ENCODE results near the gene AGBL4. TPM values are rescaled to one million over a fixed set of nuclear protein-coding genes. Genes with fewer than 3 reads are reported as not detected.
A peak's percentile ranks its signal among the peaks of the same experiment; 100 is the strongest.
"Not testable (repeated sequence)": the region's sequence is repeated elsewhere in the genome, so short reads cannot be mapped to it uniquely, and the experiment has no call there.

The AGBL4 gene
- polyA plus RNA-seq, 4 donors = 0.99 to 1.5 (median 1.0) TPM

GRCh38 chr1:49052102-49052501 lies 971.7 kb downstream of the AGBL4 start:
- DNase-seq (ENCODE audit: low read depth in 4 of 4, low spot score in 2 of 4) = no peak

DNA sequence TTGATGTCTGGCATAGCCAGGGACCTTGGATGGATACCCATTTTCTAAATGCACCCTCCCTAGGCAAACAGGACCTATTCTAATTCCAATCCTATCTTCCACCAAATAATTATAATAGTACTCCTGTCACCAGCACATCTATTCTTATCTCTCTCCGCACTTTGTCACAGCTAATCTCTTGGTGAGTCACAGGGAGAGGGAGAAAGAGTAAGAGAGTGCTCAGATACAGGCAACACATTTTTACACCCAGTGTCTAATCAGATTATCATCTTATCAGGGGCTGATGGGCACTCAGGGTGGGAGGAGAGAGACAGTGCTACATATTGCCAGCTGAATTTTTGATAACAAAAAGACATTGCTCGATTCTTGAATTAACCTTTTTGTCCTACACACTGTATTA lies 972.1 kb downstream of the AGBL4 start:
- DNase-seq (ENCODE audit: low read depth in 4 of 4, low spot score in 2 of 4) = no peak

DNA sequence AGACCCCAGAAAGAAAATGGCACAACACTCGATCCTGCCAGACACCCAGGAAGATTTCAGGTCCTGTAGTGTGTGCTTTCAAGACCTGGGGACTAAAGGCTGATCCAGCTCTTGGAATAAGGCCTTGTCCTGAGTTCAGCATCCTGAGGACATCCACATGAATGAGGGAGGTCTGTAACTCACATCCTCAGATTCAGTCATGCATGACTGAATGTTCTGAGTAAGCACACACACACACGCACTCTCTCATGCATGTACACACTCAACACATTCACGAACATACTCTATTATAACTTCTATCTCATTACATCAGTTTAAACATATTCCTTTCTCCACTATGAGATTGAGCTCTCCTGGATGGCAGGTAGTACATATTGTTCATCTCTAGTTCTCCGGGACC lies 973.7 kb downstream of the AGBL4 start:
- DNase-seq (ENCODE audit: low read depth in 4 of 4, low spot score in 2 of 4) = no peak

GRCh38 chr1:49048188-49048587 lies 975.6 kb downstream of the AGBL4 start:
- no peak for DNase-seq (ENCODE audit: low read depth in 4 of 4, low spot score in 2 of 4)

- DNase-seq (ENCODE audit: low read depth in 4 of 4, low spot score in 2 of 4) = no peak
Observed at GRCh38 chr1:49046305-49046704, 977.4 kb downstream of the AGBL4 start.

DNA sequence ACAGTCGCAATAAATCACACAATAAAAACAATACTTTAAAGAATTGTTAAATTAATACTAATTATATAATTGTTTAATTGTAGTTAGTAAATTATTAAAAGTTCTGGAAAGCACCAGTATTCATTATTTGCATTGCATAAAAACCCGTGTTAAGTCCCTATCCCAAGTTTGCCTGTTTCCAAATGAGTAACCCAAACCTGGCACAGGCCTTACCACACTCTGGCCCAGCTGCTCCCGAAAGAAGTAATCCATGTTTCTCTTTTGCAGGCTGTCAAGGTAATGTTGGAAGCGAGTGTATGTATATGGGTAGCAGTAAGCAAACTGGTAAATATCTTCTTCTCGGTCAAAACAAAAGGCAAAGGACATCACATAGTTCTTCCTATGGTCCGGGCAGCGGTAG lies 978.4 kb downstream of the AGBL4 start:
- no peak for DNase-seq (ENCODE audit: low read depth in 4 of 4, low spot score in 2 of 4)

GRCh38 chr1:49036700-49037099 lies 987.1 kb downstream of the AGBL4 start:
- DNase-seq (ENCODE audit: low read depth in 4 of 4, low spot score in 2 of 4) = no peak

DNA sequence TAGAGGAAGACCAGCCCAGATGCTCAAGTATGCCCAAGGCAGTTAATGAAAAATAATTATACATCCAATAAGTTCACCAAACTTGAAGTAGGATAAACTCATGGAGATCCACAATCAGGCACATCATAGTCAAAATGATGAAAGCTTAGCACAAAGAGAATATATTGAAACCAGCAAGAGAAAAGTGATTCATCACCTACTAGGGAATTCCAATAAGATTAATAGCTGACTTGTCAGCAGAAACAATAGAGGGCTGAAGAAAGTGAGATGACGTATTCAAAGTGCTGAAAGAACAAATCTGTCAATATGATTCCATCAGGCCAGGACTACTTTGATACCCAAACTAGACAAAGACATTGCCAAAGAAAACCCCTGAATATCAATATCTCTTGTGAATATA lies 995.4 kb downstream of the AGBL4 start:
- DNase-seq (ENCODE audit: low read depth in 4 of 4, low spot score in 2 of 4) = no peak

DNA sequence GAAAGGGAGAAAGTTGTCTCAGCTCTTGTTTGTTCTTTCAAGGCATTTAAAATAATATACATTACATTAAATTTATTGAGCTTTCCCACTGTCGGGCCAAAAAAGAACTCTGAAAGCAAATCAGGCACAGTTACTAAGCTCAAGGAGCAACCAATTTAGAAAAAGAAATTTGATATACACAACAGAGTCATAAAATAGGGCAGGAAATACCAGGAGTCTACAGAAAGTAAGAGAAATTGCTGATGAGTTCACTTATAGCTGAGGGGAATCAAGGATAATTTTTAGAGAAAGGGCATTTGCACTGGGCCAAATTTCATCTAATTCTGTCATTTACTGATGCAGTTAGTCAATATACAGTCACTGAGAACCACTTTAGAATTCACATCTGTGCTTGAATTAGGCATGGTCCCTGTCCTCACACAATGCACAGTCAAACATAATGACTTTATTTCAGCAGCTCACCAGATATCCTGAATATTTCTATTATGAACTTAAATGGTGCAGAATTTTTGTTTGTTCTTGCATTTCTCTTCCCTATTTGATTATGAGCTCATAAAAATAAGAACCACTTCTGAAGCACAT lies 997.4 kb downstream of the AGBL4 start:
- peak in 1 of 4 donors; percentile 10 for DNase-seq (ENCODE audit: low read depth in 4 of 4, low spot score in 2 of 4)

GRCh38 chr1:49016030-49016977 lies 1007.5 kb downstream of the AGBL4 start:
- DNase-seq (ENCODE audit: low read depth in 4 of 4, low spot score in 2 of 4) = no peak

- no peak for DNase-seq (ENCODE audit: low read depth in 4 of 4, low spot score in 2 of 4)
Observed at GRCh38 chr1:49013079-49013478, 1010.7 kb downstream of the AGBL4 start.

GRCh38 chr1:49002981-49003380 lies 1020.8 kb downstream of the AGBL4 start:
- not testable (repeated sequence) for DNase-seq (ENCODE audit: low read depth in 4 of 4, low spot score in 2 of 4)

DNA sequence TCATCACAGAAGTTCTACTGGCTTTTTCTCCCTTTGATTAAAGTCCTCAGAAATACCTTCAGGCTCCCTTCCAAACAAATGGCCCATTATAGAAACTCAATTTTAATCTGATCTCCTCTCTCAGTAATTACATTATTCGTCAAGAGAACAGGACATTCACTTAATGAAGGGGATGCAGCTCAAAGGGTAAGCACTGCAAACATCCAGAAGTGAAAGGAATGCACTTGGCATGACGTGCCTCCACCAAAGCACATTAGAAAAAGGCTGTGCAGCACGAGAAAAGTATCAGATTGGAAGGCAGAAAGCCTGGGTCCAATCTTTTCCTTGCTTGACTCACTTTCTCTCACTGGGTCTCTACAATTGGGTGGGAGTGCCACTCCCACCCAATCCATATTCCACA lies 1024.4 kb downstream of the AGBL4 start:
- DNase-seq (ENCODE audit: low read depth in 4 of 4, low spot score in 2 of 4) = no peak

GRCh38 chr1:48996311-48996710 lies 1027.4 kb downstream of the AGBL4 start:
- no peak for DNase-seq (ENCODE audit: low read depth in 4 of 4, low spot score in 2 of 4)

DNA sequence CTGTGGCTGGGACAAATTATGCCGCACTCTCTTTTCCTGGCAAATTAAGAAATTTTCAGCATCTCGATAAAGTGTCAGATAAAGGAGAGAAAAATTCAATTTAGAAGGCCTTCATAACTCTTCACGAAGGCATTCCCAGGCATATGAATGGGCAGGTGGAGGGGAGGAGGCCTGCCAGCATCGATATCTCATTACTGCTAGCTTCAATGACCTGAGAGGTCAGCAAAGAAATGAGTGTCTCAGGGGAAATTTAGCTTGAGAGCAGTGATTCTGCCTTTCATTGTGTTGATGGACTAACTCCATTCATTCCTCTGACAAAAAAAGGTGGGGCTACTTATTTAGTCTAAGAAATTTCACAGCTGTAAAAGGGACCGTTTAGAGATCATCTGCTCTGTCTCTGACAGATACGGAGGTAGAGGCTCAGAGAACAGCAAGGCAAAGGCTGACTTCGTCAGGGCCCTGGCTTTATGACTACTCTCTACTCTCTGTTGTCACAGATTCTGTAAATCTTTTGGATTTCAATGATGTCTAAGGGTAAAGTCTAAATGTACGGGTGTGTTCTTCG lies 1035.0 kb downstream of the AGBL4 start:
- no peak for DNase-seq (ENCODE audit: low read depth in 4 of 4, low spot score in 2 of 4)

DNA sequence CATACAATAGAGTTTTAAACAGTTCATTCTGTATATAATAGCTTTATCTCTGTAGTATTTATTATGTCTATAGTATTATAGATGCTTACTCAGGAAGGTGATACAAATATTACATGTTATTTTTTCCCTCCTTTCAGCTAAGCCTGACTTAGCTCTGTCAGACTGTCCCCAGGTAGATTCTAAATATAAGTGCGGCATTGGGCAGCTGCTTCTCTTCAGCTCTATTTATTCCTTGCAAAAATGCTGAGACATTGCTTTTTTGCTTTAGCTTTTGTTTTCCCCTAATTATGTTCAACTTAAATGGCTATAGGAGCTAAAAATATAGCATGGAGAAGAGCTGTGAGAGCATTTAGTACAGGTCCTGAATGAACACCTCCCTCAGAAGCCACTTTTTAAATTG lies 1043.8 kb downstream of the AGBL4 start:
- DNase-seq (ENCODE audit: low read depth in 4 of 4, low spot score in 2 of 4) = no peak

- DNase-seq (ENCODE audit: low read depth in 4 of 4, low spot score in 2 of 4) = no peak
Observed at GRCh38 chr1:48978413-48978812, 1045.3 kb downstream of the AGBL4 start.

DNA sequence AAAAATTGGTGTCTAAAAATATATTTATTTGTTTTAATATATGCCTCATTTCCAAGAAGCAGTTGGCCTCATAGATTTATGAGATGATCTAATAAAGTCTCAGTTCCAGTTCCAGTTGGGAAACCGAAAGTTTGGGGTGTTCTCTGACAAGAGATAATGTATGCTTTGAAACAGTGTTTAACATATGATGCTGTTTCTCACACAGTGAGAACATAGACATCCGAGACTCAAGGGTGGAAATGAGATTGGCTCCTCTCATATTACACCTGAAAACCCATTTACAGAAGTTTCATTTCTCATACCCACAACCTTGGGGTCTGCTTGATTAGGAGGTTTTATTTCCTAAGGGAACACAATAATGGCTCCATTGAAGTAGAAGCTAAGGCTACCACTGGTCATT lies 1046.5 kb downstream of the AGBL4 start:
- DNase-seq (ENCODE audit: low read depth in 4 of 4, low spot score in 2 of 4) = no peak

GRCh38 chr1:48969971-48970370 lies 1053.8 kb downstream of the AGBL4 start:
- DNase-seq (ENCODE audit: low read depth in 4 of 4, low spot score in 2 of 4) = no peak

- no peak for DNase-seq (ENCODE audit: low read depth in 4 of 4, low spot score in 2 of 4)
Observed at GRCh38 chr1:48967318-48967717, 1056.4 kb downstream of the AGBL4 start.

GRCh38 chr1:48966583-48966982 lies 1057.2 kb downstream of the AGBL4 start:
- DNase-seq (ENCODE audit: low read depth in 4 of 4, low spot score in 2 of 4) = no peak

DNA sequence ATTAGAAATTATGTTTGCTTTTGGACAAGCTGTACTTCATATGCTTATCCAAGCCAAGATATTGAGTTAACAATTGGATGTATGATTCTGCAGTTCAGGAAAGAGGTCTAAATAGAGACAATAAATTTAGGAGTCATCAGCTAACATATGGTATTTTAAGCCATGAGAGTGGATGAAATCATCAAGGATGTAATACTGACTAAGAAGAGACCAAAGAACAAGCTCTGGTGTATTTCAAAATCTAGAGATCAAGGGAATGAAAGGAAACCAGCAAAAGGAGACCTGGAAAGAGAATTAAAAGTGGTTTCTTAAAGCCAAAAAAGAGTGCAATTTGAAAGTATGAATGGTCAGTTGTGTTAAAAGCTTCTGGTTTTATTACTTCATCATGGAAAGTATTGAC lies 1063.4 kb downstream of the AGBL4 start:
- DNase-seq (ENCODE audit: low read depth in 4 of 4, low spot score in 2 of 4) = no peak

Data from left renal cortex interstitium (tissue), 4 donors.